ENCODE results near the gene SNAPC1.

DNA sequence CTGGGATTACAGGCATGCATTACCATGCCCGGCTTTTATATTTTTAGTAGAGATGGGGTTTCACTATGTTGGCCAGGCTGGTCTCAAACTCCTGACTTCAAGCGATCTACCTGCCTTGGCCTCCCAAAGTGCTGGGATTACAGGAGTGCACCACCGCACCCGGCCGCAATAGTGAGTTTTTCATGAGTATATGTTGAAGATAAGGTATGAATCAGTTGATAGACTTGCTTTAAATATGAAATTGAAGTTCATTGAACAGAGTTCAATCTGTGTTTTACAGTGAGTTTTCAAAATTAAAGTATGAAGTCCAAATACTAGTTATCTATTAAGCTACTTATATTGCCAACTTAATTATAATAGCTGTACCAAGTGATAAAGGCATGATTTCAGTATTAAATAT lies 35.1 kb downstream of the SNAPC1 start:
- TF ChIP-seq, protein P1, sequence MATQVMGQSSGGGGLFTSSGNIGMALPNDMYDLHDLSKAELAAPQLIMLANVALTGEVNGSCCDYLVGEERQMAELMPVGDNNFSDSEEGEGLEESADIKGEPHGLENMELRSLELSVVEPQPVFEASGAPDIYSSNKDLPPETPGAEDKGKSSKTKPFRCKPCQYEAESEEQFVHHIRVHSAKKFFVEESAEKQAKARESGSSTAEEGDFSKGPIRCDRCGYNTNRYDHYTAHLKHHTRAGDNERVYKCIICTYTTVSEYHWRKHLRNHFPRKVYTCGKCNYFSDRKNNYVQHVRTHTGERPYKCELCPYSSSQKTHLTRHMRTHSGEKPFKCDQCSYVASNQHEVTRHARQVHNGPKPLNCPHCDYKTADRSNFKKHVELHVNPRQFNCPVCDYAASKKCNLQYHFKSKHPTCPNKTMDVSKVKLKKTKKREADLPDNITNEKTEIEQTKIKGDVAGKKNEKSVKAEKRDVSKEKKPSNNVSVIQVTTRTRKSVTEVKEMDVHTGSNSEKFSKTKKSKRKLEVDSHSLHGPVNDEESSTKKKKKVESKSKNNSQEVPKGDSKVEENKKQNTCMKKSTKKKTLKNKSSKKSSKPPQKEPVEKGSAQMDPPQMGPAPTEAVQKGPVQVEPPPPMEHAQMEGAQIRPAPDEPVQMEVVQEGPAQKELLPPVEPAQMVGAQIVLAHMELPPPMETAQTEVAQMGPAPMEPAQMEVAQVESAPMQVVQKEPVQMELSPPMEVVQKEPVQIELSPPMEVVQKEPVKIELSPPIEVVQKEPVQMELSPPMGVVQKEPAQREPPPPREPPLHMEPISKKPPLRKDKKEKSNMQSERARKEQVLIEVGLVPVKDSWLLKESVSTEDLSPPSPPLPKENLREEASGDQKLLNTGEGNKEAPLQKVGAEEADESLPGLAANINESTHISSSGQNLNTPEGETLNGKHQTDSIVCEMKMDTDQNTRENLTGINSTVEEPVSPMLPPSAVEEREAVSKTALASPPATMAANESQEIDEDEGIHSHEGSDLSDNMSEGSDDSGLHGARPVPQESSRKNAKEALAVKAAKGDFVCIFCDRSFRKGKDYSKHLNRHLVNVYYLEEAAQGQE (IDR thresholded peaks at IDR 0.05) = no peak
- no peak for TF ChIP-seq RAD21 (conservative IDR thresholded peaks at IDR 0.05 in 1 of 2, IDR thresholded peaks at IDR 0.05 in 1 of 2)
- TF ChIP-seq POLR2A (IDR thresholded peaks at IDR 0.05; ENCODE audit: low read length) = no peak
- TF ChIP-seq, protein P2, sequence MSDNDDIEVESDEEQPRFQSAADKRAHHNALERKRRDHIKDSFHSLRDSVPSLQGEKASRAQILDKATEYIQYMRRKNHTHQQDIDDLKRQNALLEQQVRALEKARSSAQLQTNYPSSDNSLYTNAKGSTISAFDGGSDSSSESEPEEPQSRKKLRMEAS (IDR thresholded peaks at IDR 0.05) = no peak
- no peak for TF ChIP-seq EP300 (IDR thresholded peaks at IDR 0.05)
- TF ChIP-seq, protein P3, sequence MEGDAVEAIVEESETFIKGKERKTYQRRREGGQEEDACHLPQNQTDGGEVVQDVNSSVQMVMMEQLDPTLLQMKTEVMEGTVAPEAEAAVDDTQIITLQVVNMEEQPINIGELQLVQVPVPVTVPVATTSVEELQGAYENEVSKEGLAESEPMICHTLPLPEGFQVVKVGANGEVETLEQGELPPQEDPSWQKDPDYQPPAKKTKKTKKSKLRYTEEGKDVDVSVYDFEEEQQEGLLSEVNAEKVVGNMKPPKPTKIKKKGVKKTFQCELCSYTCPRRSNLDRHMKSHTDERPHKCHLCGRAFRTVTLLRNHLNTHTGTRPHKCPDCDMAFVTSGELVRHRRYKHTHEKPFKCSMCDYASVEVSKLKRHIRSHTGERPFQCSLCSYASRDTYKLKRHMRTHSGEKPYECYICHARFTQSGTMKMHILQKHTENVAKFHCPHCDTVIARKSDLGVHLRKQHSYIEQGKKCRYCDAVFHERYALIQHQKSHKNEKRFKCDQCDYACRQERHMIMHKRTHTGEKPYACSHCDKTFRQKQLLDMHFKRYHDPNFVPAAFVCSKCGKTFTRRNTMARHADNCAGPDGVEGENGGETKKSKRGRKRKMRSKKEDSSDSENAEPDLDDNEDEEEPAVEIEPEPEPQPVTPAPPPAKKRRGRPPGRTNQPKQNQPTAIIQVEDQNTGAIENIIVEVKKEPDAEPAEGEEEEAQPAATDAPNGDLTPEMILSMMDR (IDR thresholded peaks at IDR 0.05) = no peak
- TF ChIP-seq KDM5A (IDR thresholded peaks at IDR 0.05) = no peak
- no peak for TF ChIP-seq RNF2 (IDR thresholded peaks at IDR 0.05; ENCODE audit: borderline replicate concordance, low read depth)
- TF ChIP-seq NR3C1 (IDR thresholded peaks at IDR 0.05) = no peak
- no peak for TF ChIP-seq CEBPB (IDR thresholded peaks at IDR 0.05)
- TF ChIP-seq CHD2 (IDR thresholded peaks at IDR 0.05; ENCODE audit: low read length, partially characterized antibody) = no peak
- no peak for TF ChIP-seq ESRRA (IDR thresholded peaks at IDR 0.05; ENCODE audit: borderline replicate concordance, low read length)
- no peak for TF ChIP-seq EHMT2 (IDR thresholded peaks at IDR 0.05; ENCODE audit: low read depth)
